OCI-LY3 (cell line): ENCODE results near the gene ARSK.

Source experiments
- H2AFZ ChIP-seq: fragments of 200-600, 300-600 bp; shearing (Covaris generic); 2 replicates; pipeline ENCODE4 v1.6.0; 2014; ENCODE audit warnings: antibody characterized with exemption, low read depth, low read length
- H3K27ac ChIP-seq: fragments of 200-600, 300-600 bp; sonication (generic); 2 replicates; pipeline ENCODE4 v1.5.1; 2014; ENCODE audit warnings: mild to moderate bottlenecking, low read length, moderate library complexity, mixed read lengths
- H3K27me3 ChIP-seq: fragments of 200-600, 300-600 bp; sonication (generic); 2 replicates; pipeline ENCODE4 v1.6.1; 2014; ENCODE audit warnings: low read depth, low read length, mixed read lengths
- H3K36me3 ChIP-seq: fragments of 200-600, 300-600 bp; sonication (generic); replicated peaks from 2 replicates; pipeline ENCODE3; 2014; ENCODE audit warnings: low read depth, low read length, mixed read lengths
- H3K4me1 ChIP-seq: fragments of 300-600, 200-600 bp; sonication (generic); 2 replicates; pipeline ENCODE4 v1.6.1; 2014; ENCODE audit warnings: low read length, mixed read lengths
- H3K4me2 ChIP-seq: fragments of 200-600, 300-600 bp; sonication (generic); 2 replicates; pipeline ENCODE4 v1.6.1; 2014; ENCODE audit warnings: low read length, mixed read lengths
- H3K4me3 ChIP-seq: fragments of 300-600, 200-600 bp; sonication (generic); 2 replicates; pipeline ENCODE4 v1.5.1; 2014; ENCODE audit warnings: antibody characterized with exemption, mild to moderate bottlenecking, low read length, moderate library complexity
- H3K79me2 ChIP-seq: fragments of 300-600, 200-600 bp; shearing (Covaris generic); 2 replicates; pipeline ENCODE4 v1.6.1; 2014; ENCODE audit warnings: mild to moderate bottlenecking, low read length, mixed read lengths
- H3K9ac ChIP-seq: fragments of 300-600, 200-600 bp; shearing (Covaris generic); 2 replicates; pipeline ENCODE4 v1.6.0; 2014; ENCODE audit warnings: mild to moderate bottlenecking, low read length, moderate library complexity
- H3K9me3 ChIP-seq: fragments of 200-600, 300-600 bp; shearing (Covaris generic); 2 replicates; pipeline ENCODE4 v1.6.1; 2014; ENCODE audit warnings: low read length, mixed read lengths; ENCODE audit not compliant: insufficient read depth
- H4K20me1 ChIP-seq: fragments of 200-600, 300-600 bp; sonication (generic); 2 replicates; pipeline ENCODE4 v1.6.1; 2016; ENCODE audit warnings: low read length, mixed read lengths; ENCODE audit not compliant: insufficient read depth
- CTCF ChIP-seq: fragments of 200-600, 300-600 bp; sonication (generic); IDR thresholded peaks from 2 replicates; pipeline ENCODE4 v1.5.1; 2014; ENCODE audit warnings: antibody characterized with exemption, low read length, low read depth
- EZH2phosphoT487 ChIP-seq: fragments of 200-600 bp; shearing (Covaris generic); IDR thresholded peaks from 2 replicates; pipeline ENCODE4 v1.6.1; 2018; ENCODE audit warnings: antibody characterized with exemption, mixed run types, low read depth

Gene ARSK

GRCh38 chr5:95518417-95518816 lies 36.5 kb upstream of the ARSK start:
- no peaks in the 10 kb centered on the region for H4K20me1 ChIP-seq
- no peaks in the 10 kb centered on the region for H3K79me2 ChIP-seq
- no peaks in the 10 kb centered on the region for H3K4me1 ChIP-seq
- H3K4me2 ChIP-seq, result no peak overlapping the region
- TF ChIP-seq CTCF, result no peak
- TF ChIP-seq EZH2phosphoT487, result no peak
- no peaks in the 10 kb centered on the region for H3K27me3 ChIP-seq
- no peak overlapping the region for H3K4me3 ChIP-seq
- no peaks in the 10 kb centered on the region for H3K9me3 ChIP-seq
- H2AFZ ChIP-seq, result no peak overlapping the region
- no peak overlapping the region for H3K27ac ChIP-seq
- peaks cover 22% of the 10 kb centered on the region for H3K36me3 ChIP-seq
- no peak overlapping the region for H3K9ac ChIP-seq

GRCh38 chr5:95519151-95519550 lies 35.8 kb upstream of the ARSK start:
- Histone ChIP-seq H3K9me3 (no peaks in the 10 kb centered on the region), H3K27ac (no peak overlapping the region), H3K4me1 (no peaks in the 10 kb centered on the region), H4K20me1 (no peaks in the 10 kb centered on the region), H3K4me3 (no peak overlapping the region), H3K9ac (no peak overlapping the region), H3K27me3 (no peaks in the 10 kb centered on the region), H3K4me2 (no peak overlapping the region), H3K79me2 (no peaks in the 10 kb centered on the region), H2AFZ (no peak overlapping the region), H3K36me3 (peaks cover 22% of the 10 kb centered on the region)
- TF ChIP-seq CTCF (no peak), EZH2phosphoT487 (no peak)

GRCh38 chr5:95519681-95520080 lies 35.2 kb upstream of the ARSK start:
- Histone ChIP-seq H3K36me3 (peaks cover 20% of the 10 kb centered on the region), H3K4me3 (no peak overlapping the region)
- no peak for TF ChIP-seq CTCF
- no peak for TF ChIP-seq EZH2phosphoT487

GRCh38 chr5:95520206-95520605 lies 34.7 kb upstream of the ARSK start:
- Histone ChIP-seq H3K4me3 (no peak overlapping the region), H4K20me1 (no peaks in the 10 kb centered on the region), H3K27me3 (no peaks in the 10 kb centered on the region), H3K27ac (no peak overlapping the region), H3K36me3 (peaks cover 15% of the 10 kb centered on the region), H3K9me3 (no peaks in the 10 kb centered on the region), H3K4me1 (no peaks in the 10 kb centered on the region), H3K79me2 (no peaks in the 10 kb centered on the region), H3K9ac (no peak overlapping the region), H2AFZ (no peak overlapping the region), H3K4me2 (no peak overlapping the region)
- no peak for TF ChIP-seq EZH2phosphoT487
- no peak for TF ChIP-seq CTCF

More at GRCh38 chr5:95519681-95520080, 35.2 kb upstream of the ARSK start:
- Histone ChIP-seq H3K27ac (no peak overlapping the region), H3K9me3 (no peaks in the 10 kb centered on the region), H3K27me3 (no peaks in the 10 kb centered on the region), H3K9ac (no peak overlapping the region), H3K4me1 (no peaks in the 10 kb centered on the region), H3K79me2 (no peaks in the 10 kb centered on the region), H4K20me1 (no peaks in the 10 kb centered on the region), H3K4me2 (no peak overlapping the region), H2AFZ (no peak overlapping the region)
